AML-193 (cell line): ENCODE results near the gene G6PD.
A peak's percentile ranks its signal among the peaks of the same experiment; 100 is the strongest.

Source experiments
- DNase-seq, 2 experiments: peaks; one replicate each; lab custom pipeline; 2025; lab: John Stamatoyannopoulos, UW

G6PD gene

DNA sequence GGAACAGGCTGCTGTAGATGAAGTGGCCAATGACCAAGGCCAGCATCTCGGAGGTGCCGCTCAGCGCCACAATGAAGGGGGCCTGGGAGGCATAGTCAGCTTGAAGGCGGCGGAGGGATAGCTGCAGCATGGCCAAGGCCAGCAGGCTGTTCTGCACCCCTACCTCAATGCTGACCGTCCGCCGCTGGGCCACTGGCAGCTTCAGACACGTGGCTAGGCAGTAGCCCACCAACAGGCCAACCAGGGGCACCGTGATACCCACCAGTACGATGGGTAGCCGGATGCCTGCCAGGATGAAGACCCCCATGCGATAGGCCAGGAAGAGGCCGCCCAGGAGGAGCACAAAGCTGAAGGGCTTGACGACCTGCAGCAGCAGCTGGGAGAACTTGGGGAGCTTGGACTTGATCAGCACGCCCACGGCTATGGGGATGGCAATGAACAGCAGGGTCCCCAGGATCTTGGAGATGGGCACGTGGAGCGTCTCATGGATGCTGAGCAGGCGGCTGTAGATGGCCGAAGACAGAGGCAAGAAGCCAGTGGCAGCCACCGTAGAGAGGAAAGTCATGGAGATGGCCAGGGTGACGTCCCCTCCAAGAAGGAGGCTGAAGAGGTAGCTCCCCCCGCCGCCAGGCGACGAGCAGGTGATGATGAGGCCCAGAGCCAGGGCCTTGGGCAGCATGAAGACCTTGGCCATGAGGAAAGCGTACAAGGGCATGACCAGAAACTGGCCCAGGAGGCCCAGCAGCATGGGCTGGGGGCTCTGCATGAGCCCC, 58.9 kb downstream of the G6PD start:
- DNase-seq = no peak

DNA sequence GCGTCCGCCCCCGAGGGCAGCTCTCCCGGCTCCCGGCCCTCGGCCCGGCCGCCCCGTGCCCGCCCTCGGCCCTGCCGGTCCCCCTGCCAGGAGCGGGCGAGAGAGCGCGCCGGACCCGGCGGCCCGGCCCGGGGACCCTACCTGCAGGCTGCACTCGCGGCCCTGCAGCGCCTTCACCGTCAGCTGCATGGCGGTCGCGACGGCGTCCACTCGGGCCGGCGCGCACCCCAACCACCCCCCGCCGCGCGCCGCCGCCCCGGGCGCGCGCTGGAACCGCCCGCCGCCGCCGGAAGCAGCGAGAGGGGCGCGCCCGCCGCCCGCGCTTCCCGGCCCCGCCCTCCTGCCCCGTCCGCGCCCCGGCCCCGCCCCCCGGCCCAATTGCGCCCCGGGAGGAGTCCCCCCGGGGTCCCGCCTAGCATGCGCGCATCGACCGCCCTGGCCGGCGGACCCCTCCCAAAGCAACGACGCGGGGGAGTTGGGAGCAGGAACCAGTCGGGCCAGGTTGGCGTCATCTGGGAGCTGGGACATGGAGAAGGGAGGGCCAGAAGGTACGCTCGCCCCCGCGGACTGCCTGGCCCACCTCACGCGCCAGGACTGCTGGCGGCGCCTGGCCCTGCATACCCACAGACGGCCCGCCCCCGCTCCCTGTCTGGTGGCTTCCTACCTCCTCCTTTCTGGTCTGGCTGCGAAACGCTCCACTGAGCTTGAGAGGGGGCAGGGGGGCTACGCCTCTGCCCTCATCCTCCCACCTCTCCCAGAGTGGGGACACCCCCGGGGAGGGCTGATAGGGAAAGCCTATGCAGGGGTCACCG, 60.0 kb downstream of the G6PD start, which contains the start of gene UBL4A:
UBL4A (minus strand) TSS at position 220 of the 812 bp plus-strand sequence; CDS start at position 189, 31 bp downstream.
- peak in 1 of 2 experiments; percentile 4 for DNase-seq

DNA sequence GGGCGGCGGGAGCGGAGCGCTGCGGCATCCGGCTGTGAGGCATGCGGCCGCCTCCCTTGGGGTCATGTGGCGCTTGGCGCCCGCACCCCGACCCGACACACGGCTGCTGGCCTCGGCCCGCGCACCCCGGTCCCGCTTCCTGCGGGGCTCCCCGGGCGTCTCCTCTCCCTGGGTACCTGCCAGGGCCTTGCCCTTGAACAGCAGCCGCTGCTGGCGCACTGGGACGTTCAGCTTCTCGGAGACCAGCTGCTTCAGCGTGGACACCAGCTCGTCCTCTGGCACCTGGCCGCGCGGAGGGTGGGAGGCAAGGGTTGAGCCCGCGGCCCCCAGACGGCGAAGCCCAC, 60.6 kb downstream of the G6PD start:
- DNase-seq = no peak

DNA sequence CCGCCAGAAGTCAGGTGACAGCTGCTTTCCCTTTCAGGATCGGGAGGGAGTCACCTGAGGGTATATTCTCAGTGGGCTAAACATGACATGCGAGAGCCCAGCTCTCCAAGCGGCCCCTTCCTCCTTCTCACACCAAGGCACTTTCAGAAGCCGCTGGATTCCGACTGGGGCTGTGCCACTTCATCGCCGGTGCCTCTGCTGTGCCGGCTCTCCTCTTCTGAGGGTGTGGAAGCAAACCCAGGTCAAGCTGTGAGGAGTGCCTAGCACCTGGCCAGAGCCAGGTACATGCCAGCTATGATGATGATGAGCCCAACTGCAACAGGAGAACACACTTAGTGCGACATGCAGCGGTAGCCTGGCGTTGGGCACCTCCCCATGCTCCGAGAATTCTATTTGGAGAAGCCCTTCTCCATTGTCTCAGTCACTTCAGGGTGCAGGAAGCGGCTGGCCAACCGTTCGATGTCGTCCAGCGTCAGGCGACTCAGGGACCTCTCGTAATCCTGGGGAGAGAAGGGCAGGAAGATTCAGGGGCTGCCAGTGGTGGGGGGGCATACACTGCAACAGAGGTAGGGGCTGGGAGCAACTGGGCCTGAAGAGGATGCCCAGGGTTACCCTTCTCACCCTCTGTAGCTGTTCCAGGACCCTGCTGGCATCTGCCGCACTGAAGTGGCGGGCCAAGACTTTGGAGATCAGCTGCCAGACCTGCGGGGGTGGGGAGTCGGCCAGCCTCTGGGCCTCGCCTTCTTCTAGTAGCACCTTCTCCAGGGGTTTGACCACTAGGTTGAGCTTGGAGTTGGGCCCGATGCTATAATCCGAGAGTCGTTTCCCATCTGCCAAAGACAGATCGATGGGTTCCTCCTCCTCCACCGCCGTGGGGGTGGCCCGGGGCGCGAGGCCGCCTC, 61.2 kb downstream of the G6PD start:
- no peak for DNase-seq

DNA sequence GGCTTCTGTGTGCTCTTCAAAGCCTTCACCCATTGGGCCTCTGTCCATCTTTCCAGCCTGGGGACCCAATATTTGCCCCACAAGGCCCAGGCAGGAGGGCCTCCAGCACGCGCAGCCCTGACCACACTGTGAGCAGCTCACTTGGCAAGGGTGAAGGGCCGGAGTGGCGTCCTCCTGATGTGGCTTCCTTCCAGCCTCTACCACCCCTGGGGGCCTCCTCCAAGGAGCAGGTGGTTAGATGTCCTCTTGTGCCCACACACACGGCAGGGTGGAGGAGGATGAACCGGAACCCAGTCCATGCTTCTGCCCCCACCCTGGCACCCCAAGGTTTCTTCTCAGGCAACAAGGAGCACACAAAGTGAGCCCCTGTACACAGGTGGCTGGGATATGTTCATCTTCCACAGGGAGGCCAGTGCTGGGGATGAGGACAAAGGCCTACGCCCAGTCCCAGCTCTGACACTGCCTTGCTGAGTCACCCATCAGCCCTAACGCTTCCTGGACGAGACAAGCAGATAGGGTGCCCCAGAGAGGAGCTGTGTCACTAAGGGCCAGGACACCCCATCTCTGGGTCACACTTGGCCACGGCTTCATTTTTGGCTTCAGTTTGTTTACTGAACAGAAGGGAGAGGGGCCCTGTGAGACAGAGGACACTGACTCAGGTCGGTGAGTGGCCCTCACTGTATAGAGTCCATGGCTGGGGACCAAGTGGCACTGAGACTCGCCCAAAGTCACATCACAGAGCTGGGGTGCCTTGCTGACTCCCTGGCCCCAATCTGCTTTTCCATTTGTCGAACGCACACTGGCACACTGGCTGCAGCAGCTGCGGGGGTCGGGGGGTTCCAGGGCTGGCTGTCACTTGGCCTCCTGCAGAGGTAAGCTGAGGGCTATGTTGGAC, 62.1 kb downstream of the G6PD start:
- no peak for DNase-seq

DNA sequence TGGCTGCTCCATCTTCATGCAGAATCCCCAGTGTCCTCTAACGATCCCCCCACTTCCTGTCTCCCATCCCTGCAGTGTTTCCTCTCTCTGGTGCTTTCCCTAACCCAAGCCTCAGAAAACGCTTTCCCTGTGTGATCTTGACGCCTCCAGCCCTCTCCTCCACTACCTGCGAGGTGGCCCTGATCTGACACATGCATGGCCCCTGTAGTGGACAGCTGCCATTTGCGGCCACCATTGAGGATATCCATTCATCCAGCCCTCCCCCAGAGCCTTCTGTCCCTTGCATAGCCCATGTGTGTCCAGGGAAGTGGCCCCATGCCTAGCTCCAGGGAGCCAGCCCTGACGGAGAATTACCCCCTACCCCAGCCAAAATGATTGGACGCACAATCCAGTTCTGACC, 63.3 kb downstream of the G6PD start:
- no peak for DNase-seq

DNA sequence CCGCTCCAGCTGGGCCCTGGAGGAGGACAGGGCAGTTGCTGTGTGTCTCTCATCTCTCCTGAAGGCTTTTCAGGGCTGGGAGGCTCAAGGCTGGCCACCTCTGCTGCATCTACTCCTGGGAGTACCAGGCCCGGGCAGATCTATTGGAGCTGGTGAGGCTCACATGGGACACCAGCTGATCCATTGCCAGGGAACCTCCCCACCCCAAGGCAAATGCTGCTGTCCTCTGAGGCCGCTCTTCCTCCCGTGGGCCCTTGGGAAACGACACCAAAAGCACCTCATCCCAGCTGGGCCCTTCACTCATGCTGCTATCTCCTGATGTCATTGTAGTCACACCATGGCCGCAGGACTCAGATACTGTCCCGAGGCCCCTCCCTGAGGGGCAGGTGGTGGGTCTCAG, 63.9 kb downstream of the G6PD start:
- DNase-seq = no peak

DNA sequence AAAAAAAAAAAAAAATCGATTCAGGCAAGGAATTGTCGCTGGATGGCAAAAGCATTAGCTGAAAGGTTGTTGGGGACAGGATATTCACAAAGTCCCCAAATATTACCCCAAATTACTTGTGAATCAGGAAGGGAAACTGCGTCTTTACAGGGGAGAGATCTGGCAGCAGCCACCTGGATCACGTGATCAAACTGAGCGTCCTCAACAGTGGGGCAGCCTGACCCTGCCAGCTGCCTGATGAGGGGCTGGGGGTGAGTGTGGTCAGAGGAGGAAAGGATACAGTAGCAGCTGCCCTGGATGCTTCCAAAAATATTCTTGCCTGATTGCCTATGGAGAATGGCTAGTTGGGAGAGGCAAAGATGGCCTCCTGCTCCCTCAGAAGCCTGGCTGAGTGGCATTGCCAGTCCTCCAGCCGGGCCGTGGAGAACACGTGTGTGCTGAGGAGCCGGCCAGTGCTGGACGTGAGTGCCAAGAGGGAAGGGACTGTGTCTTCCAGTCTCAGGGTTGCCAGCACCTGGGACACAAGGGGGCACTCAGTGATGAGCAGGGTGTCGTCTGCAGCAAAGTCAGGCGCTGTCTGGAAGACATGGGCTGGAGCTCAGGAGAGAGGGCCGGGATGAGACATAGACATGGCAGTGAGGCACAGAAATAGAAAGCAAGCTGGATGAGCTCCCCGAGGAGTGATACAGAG, 64.6 kb downstream of the G6PD start:
- no peak for DNase-seq
